HUES48 (cell line): Measurements from ENCODE around the gene RPS6KB2.

Experiments used
- H3K27ac ChIP-seq: one replicate; pipeline ENCODE4 v1.7.0; 2013; ENCODE audit warnings: low read depth, low read length, inconsistent platforms
- H3K27me3 ChIP-seq: 2 replicates; pipeline ENCODE4 v1.6.1; 2013; ENCODE audit warnings: mild to moderate bottlenecking, low read length; ENCODE audit not compliant: control insufficient read depth, insufficient read depth
- H3K36me3 ChIP-seq: 2 replicates; pipeline ENCODE4 v1.6.1; 2013; ENCODE audit warnings: low read length; ENCODE audit not compliant: control insufficient read depth, insufficient read depth
- H3K4me1 ChIP-seq: 2 replicates; pipeline ENCODE4 v1.6.1; 2013; ENCODE audit warnings: mild to moderate bottlenecking, low read length; ENCODE audit not compliant: control insufficient read depth, insufficient read depth
- H3K4me3 ChIP-seq: 2 replicates; pipeline ENCODE4 v1.5.1; 2013; ENCODE audit warnings: mild to moderate bottlenecking, low read depth, low read length
- H3K9ac ChIP-seq: 2 replicates; pipeline ENCODE4 v1.6.1; 2013; ENCODE audit warnings: mild to moderate bottlenecking, low read depth, low read length, moderate library complexity
- H3K9me3 ChIP-seq: 2 replicates; pipeline ENCODE4 v1.6.1; 2013; ENCODE audit warnings: low read length; ENCODE audit not compliant: control insufficient read depth, insufficient read depth

RPS6KB2 gene

GRCh38 chr11:67406420-67406968 lies 21.8 kb upstream of the RPS6KB2 start:
- H3K27me3 ChIP-seq: no peaks in the 10 kb centered on the region
- H3K27ac ChIP-seq: no peak overlapping the region
- no peaks in the 10 kb centered on the region for H3K9me3 ChIP-seq
- no peak overlapping the region for H3K9ac ChIP-seq
- no peak overlapping the region for H3K4me3 ChIP-seq
- H3K36me3 ChIP-seq: no peaks in the 10 kb centered on the region
- H3K4me1 ChIP-seq: peaks cover 12% of the 10 kb centered on the region

- Histone ChIP-seq H3K9me3 (no peaks in the 10 kb centered on the region), H3K4me3 (no peak overlapping the region), H3K9ac (no peak overlapping the region), H3K4me1 (peaks cover 10% of the 10 kb centered on the region), H3K27ac (no peak overlapping the region), H3K36me3 (no peaks in the 10 kb centered on the region), H3K27me3 (no peaks in the 10 kb centered on the region; the same call in 1 of the 2 replicates)
Measured at GRCh38 chr11:67406969-67407687, 21.2 kb upstream of the RPS6KB2 start.

GRCh38 chr11:67407688-67408163 lies 20.6 kb upstream of the RPS6KB2 start:
- no peak overlapping the region for H3K4me3 ChIP-seq
- H3K27me3 ChIP-seq: no peaks in the 10 kb centered on the region; the same call in 1 of the 2 replicates
- H3K27ac ChIP-seq: no peak overlapping the region

GRCh38 chr11:67408437-67409200 lies 19.7 kb upstream of the RPS6KB2 start:
- Histone ChIP-seq H3K9ac (no peak overlapping the region), H3K27me3 (no peaks in the 10 kb centered on the region; the same call in none of the 2 replicates), H3K4me1 (peaks cover 9% of the 10 kb centered on the region), H3K36me3 (no peaks in the 10 kb centered on the region), H3K4me3 (no peak overlapping the region), H3K27ac (no peak overlapping the region), H3K9me3 (no peaks in the 10 kb centered on the region)

More at GRCh38 chr11:67407688-67408163, 20.6 kb upstream of the RPS6KB2 start:
- peaks cover 9% of the 10 kb centered on the region for H3K4me1 ChIP-seq
- no peaks in the 10 kb centered on the region for H3K9me3 ChIP-seq
- no peaks in the 10 kb centered on the region for H3K36me3 ChIP-seq
- no peak overlapping the region for H3K9ac ChIP-seq

GRCh38 chr11:67409261-67409666 lies 19.0 kb upstream of the RPS6KB2 start:
- no peak overlapping the region for H3K4me3 ChIP-seq
- H3K36me3 ChIP-seq: no peaks in the 10 kb centered on the region
- H3K9me3 ChIP-seq: no peaks in the 10 kb centered on the region
- H3K27me3 ChIP-seq: no peaks in the 10 kb centered on the region; the same call in none of the 2 replicates
- no peak overlapping the region for H3K9ac ChIP-seq
- H3K27ac ChIP-seq: no peak overlapping the region
- peaks cover 9% of the 10 kb centered on the region for H3K4me1 ChIP-seq

GRCh38 chr11:67409781-67410368 lies 18.4 kb upstream of the RPS6KB2 start:
- Histone ChIP-seq H3K4me3 (no peak overlapping the region), H3K27me3 (peaks cover 6% of the 10 kb centered on the region), H3K36me3 (no peaks in the 10 kb centered on the region), H3K9me3 (no peaks in the 10 kb centered on the region), H3K27ac (no peak overlapping the region), H3K4me1 (peaks cover 9% of the 10 kb centered on the region), H3K9ac (no peak overlapping the region)

- H3K4me1 ChIP-seq: peaks cover 9% of the 10 kb centered on the region
- no peak overlapping the region for H3K4me3 ChIP-seq
- peaks cover 7% of the 10 kb centered on the region for H3K27me3 ChIP-seq
- no peak overlapping the region for H3K27ac ChIP-seq
- no peaks in the 10 kb centered on the region for H3K36me3 ChIP-seq
- H3K9me3 ChIP-seq: no peaks in the 10 kb centered on the region
- H3K9ac ChIP-seq: no peak overlapping the region
Measured at GRCh38 chr11:67410369-67410831, 17.9 kb upstream of the RPS6KB2 start.

GRCh38 chr11:67410984-67411784 lies 17.1 kb upstream of the RPS6KB2 start:
- no peaks in the 10 kb centered on the region for H3K9me3 ChIP-seq
- no peak overlapping the region for H3K9ac ChIP-seq
- H3K36me3 ChIP-seq: no peaks in the 10 kb centered on the region
- peaks cover 11% of the 10 kb centered on the region for H3K4me1 ChIP-seq
- H3K27ac ChIP-seq: no peak overlapping the region
- no peak overlapping the region for H3K4me3 ChIP-seq
- peaks cover 7% of the 10 kb centered on the region for H3K27me3 ChIP-seq

- Histone ChIP-seq H3K4me3 (no peak overlapping the region), H3K9me3 (no peaks in the 10 kb centered on the region), H3K27ac (no peak overlapping the region), H3K4me1 (peaks cover 13% of the 10 kb centered on the region), H3K36me3 (no peaks in the 10 kb centered on the region), H3K27me3 (peaks cover 7% of the 10 kb centered on the region), H3K9ac (no peak overlapping the region)
Measured at GRCh38 chr11:67411785-67412152, 16.5 kb upstream of the RPS6KB2 start.

GRCh38 chr11:67412495-67413179 lies 15.7 kb upstream of the RPS6KB2 start:
- Histone ChIP-seq H3K27me3 (peaks cover 7% of the 10 kb centered on the region), H3K27ac (no peak overlapping the region), H3K36me3 (no peaks in the 10 kb centered on the region), H3K4me1 (peaks cover 13% of the 10 kb centered on the region), H3K4me3 (no peak overlapping the region), H3K9ac (no peak overlapping the region), H3K9me3 (no peaks in the 10 kb centered on the region)
